Kidney tubule cell (primary cell): Measurements from ENCODE around the gene INPPL1.

Experiments
- DNase-seq: peaks from one replicate; pipeline ENCODE4 v3.0.0-alpha.2; 2018; ENCODE audit warnings: low spot score

The INPPL1 gene

GRCh38 chr11:72244361-72245262, 20.0 kb downstream of the INPPL1 start:
- DNase-seq: no peak

- no peak for DNase-seq
Observed at GRCh38 chr11:72245263-72245816, 20.8 kb downstream of the INPPL1 start.

- DNase-seq: peak; percentile 65
Observed at GRCh38 chr11:72247584-72247983, 23.0 kb downstream of the INPPL1 start.

GRCh38 chr11:72249961-72250360, 25.4 kb downstream of the INPPL1 start:
- DNase-seq: no peak

GRCh38 chr11:72250661-72251464, 26.3 kb downstream of the INPPL1 start:
- DNase-seq: no peak

- DNase-seq: no peak
Observed at GRCh38 chr11:72251614-72252013, 27.0 kb downstream of the INPPL1 start.

- DNase-seq: no peak
Observed at GRCh38 chr11:72253392-72253791, 28.8 kb downstream of the INPPL1 start.

GRCh38 chr11:72254299-72254993, 29.9 kb downstream of the INPPL1 start:
- no peak for DNase-seq

- DNase-seq: no peak
Observed at GRCh38 chr11:72257570-72257969, 33.0 kb downstream of the INPPL1 start.

GRCh38 chr11:72259490-72259889, 34.9 kb downstream of the INPPL1 start:
- DNase-seq: no peak

GRCh38 chr11:72260574-72260973, 36.0 kb downstream of the INPPL1 start:
- no peak for DNase-seq

- DNase-seq: peak; percentile 32
Observed at GRCh38 chr11:72263361-72263760, 38.8 kb downstream of the INPPL1 start.

- peak; percentile 17 for DNase-seq
Observed at GRCh38 chr11:72265951-72266350, 41.4 kb downstream of the INPPL1 start.

GRCh38 chr11:72266960-72267359, 42.4 kb downstream of the INPPL1 start:
- DNase-seq: peak; percentile 42

GRCh38 chr11:72267956-72268617, 43.5 kb downstream of the INPPL1 start:
- no peak for DNase-seq

- DNase-seq: no peak
Observed at GRCh38 chr11:72271980-72272379, 47.4 kb downstream of the INPPL1 start.

- no peak for DNase-seq
Observed at GRCh38 chr11:72274435-72274834, 49.9 kb downstream of the INPPL1 start.

- peak; percentile 78 for DNase-seq
Observed at GRCh38 chr11:72278905-72279304, 54.3 kb downstream of the INPPL1 start.

- DNase-seq: no peak
Observed at GRCh38 chr11:72280037-72280436, 55.5 kb downstream of the INPPL1 start.

- DNase-seq: no peak
Observed at GRCh38 chr11:72280726-72281315, 56.3 kb downstream of the INPPL1 start.

- DNase-seq: no peak
Observed at GRCh38 chr11:72283947-72284346, 59.4 kb downstream of the INPPL1 start.
